Measurements from ENCODE around the gene PARD6B. TPM values are rescaled to one million over a fixed set of nuclear protein-coding genes. Genes with fewer than 3 reads are reported as not detected.
"Not testable (repeated sequence)": the region's sequence is repeated elsewhere in the genome, so short reads cannot be mapped to it uniquely, and the experiment has no call there.

The PARD6B gene
- total RNA-seq, 3 donors from 2014 or later, result 6.8 to 9.4 (median 8.4) TPM

GRCh38 chr20:50798650-50799049 is 67.3 kb downstream of the PARD6B start:
- ATAC-seq (no peak), DNase-seq (no peak)
- H3K27me3 Mint-ChIP-seq (ENCODE audit: low read depth), result no peaks in the 10 kb centered on the region
- H3K36me3 Mint-ChIP-seq (ENCODE audit: insufficient read depth), result peaks cover 1% of the 10 kb centered on the region
- H3K4me1 Mint-ChIP-seq (ENCODE audit: low read depth), result peaks cover 16% of the 10 kb centered on the region
- no peaks in the 10 kb centered on the region for H3K9me3 Mint-ChIP-seq
- H3K4me3 Mint-ChIP-seq, result no peak overlapping the region

- Mint-ChIP-seq H3K36me3 (ENCODE audit: insufficient read depth) (peaks cover 1% of the 10 kb centered on the region), H3K4me3 (no peak overlapping the region), H3K4me1 (ENCODE audit: low read depth) (peaks cover 16% of the 10 kb centered on the region), H3K9me3 (no peaks in the 10 kb centered on the region), H3K27me3 (ENCODE audit: low read depth) (no peaks in the 10 kb centered on the region)
- DNase-seq, result no peak
- ATAC-seq, result no peak
Observed at GRCh38 chr20:50799176-50799889, 68.0 kb downstream of the PARD6B start.

- ATAC-seq (no peak), DNase-seq (no peak)
- Mint-ChIP-seq H3K4me3 (no peak overlapping the region), H3K4me1 (ENCODE audit: low read depth) (peaks cover 23% of the 10 kb centered on the region), H3K9me3 (no peaks in the 10 kb centered on the region), H3K27me3 (ENCODE audit: low read depth) (no peaks in the 10 kb centered on the region), H3K36me3 (ENCODE audit: insufficient read depth) (peaks cover 1% of the 10 kb centered on the region)
Observed at GRCh38 chr20:50799890-50800550, 68.6 kb downstream of the PARD6B start.

GRCh38 chr20:50800986-50801746 is 69.8 kb downstream of the PARD6B start:
- H3K4me3 Mint-ChIP-seq, result not testable (repeated sequence)

GRCh38 chr20:50801747-50802125 is 70.4 kb downstream of the PARD6B start:
- no peaks in the 10 kb centered on the region for H3K9me3 Mint-ChIP-seq
- ATAC-seq (no peak), DNase-seq (no peak)
- H3K27me3 Mint-ChIP-seq (ENCODE audit: low read depth), result no peaks in the 10 kb centered on the region
- no peak overlapping the region for H3K4me3 Mint-ChIP-seq
- H3K4me1 Mint-ChIP-seq (ENCODE audit: low read depth), result peaks cover 30% of the 10 kb centered on the region
- peaks cover 1% of the 10 kb centered on the region for H3K36me3 Mint-ChIP-seq (ENCODE audit: insufficient read depth)

More at GRCh38 chr20:50800986-50801746, 69.8 kb downstream of the PARD6B start:
- not testable (repeated sequence) for DNase-seq; ATAC-seq; H3K36me3 Mint-ChIP-seq (ENCODE audit: insufficient read depth); H3K27me3 Mint-ChIP-seq (ENCODE audit: low read depth); H3K9me3 Mint-ChIP-seq
- H3K4me1 Mint-ChIP-seq (ENCODE audit: low read depth), result peaks cover 28% of the 10 kb centered on the region

GRCh38 chr20:50802289-50802688 is 70.9 kb downstream of the PARD6B start:
- Mint-ChIP-seq H3K36me3 (ENCODE audit: insufficient read depth) (peaks cover 1% of the 10 kb centered on the region), H3K4me3 (no peak overlapping the region), H3K4me1 (ENCODE audit: low read depth) (peaks cover 27% of the 10 kb centered on the region), H3K9me3 (no peaks in the 10 kb centered on the region), H3K27me3 (ENCODE audit: low read depth) (no peaks in the 10 kb centered on the region)
- ATAC-seq (no peak), DNase-seq (no peak)

- Mint-ChIP-seq H3K4me1 (ENCODE audit: low read depth) (peaks cover 25% of the 10 kb centered on the region), H3K4me3 (peak overlapping the region; percentile 60), H3K36me3 (ENCODE audit: insufficient read depth) (no peaks in the 10 kb centered on the region), H3K27me3 (ENCODE audit: low read depth) (no peaks in the 10 kb centered on the region), H3K9me3 (no peaks in the 10 kb centered on the region)
- ATAC-seq, result peak; percentile 73 to 80
- DNase-seq, result no peak
Observed at GRCh38 chr20:50804437-50805348, 73.3 kb downstream of the PARD6B start.

- Mint-ChIP-seq H3K4me1 (ENCODE audit: low read depth) (peaks cover 22% of the 10 kb centered on the region), H3K9me3 (no peaks in the 10 kb centered on the region), H3K27me3 (ENCODE audit: low read depth) (no peaks in the 10 kb centered on the region), H3K4me3 (peak overlapping the region; percentile 60), H3K36me3 (ENCODE audit: insufficient read depth) (no peaks in the 10 kb centered on the region)
- ATAC-seq (no peak), DNase-seq (no peak)
Observed at GRCh38 chr20:50805349-50805684, 73.9 kb downstream of the PARD6B start.

- peaks cover 27% of the 10 kb centered on the region for H3K4me1 Mint-ChIP-seq (ENCODE audit: low read depth)
- H3K36me3 Mint-ChIP-seq (ENCODE audit: insufficient read depth), result no peaks in the 10 kb centered on the region
- H3K27me3 Mint-ChIP-seq (ENCODE audit: low read depth), result no peaks in the 10 kb centered on the region
- ATAC-seq, result no peak
- H3K4me3 Mint-ChIP-seq, result no peak overlapping the region
- H3K9me3 Mint-ChIP-seq, result no peaks in the 10 kb centered on the region
- no peak for DNase-seq
Observed at GRCh38 chr20:50806126-50806768, 74.9 kb downstream of the PARD6B start.

Other genes starting within 250 kb of the PARD6B start
- gene PTPN1, start 221.2 kb upstream of the PARD6B start, total RNA-seq, result 10 to 100 TPM; 72.0 to 87.9 (median 72.3) TPM
- under 1 TPM; 0.21 to 0.71 (median 0.63) TPM for gene RIPOR3, start 40.0 kb upstream of the PARD6B start, total RNA-seq
- gene BCAS4, start 63.5 kb downstream of the PARD6B start, total RNA-seq, result 10 to 100 TPM; 10.2 to 13.6 (median 12.7) TPM
- 10 to 100 TPM; 55.0 to 59.6 (median 55.2) TPM for gene ADNP, start 199.9 kb downstream of the PARD6B start, total RNA-seq
- 10 to 100 TPM; 66.4 to 73.4 (median 70.9) TPM for gene DPM1, start 227.0 kb downstream of the PARD6B start, total RNA-seq
- gene MOCS3, start 227.2 kb downstream of the PARD6B start, total RNA-seq, result 10 to 100 TPM in 2 of 3 donors, 1 to 10 TPM in 1; 8.7 to 10.3 (median 10.3) TPM

Measured in activated T-cell treated with anti-CD3 and anti-CD28 coated beads, Interleukin-2, amount 50 U/mL, for 4 hours (primary cell).